Large intestine (tissue), 12 donors: ENCODE results near the gene FARP1. TPM values are rescaled to one million over a fixed set of nuclear protein-coding genes. Genes with fewer than 3 reads are reported as not detected.
A peak's percentile ranks its signal among the peaks of the same experiment; 100 is the strongest.

Source experiments
- DNase-seq, 2 donors: peaks; one replicate each; pipeline versions ENCODE4 v3.0.0 to v3.0.0-alpha.2; 2013
- H3K27ac ChIP-seq: one replicate; pipeline ENCODE4 v1.5.1; 2013; ENCODE audit warnings: low read length
- H3K27me3 ChIP-seq: 2 replicates; pipeline ENCODE4 v1.6.1; 2013; ENCODE audit warnings: low read length; ENCODE audit not compliant: control insufficient read depth, insufficient read depth
- H3K36me3 ChIP-seq: 2 replicates; pipeline ENCODE4 v1.6.1; 2013; ENCODE audit warnings: low read length; ENCODE audit not compliant: control insufficient read depth, insufficient read depth
- H3K4me1 ChIP-seq: one replicate; pipeline ENCODE4 v1.6.1; 2013; ENCODE audit warnings: low read length; ENCODE audit not compliant: control insufficient read depth, insufficient read depth
- H3K4me3 ChIP-seq: one replicate; pipeline ENCODE4 v1.5.1; 2013; ENCODE audit warnings: low read length
- H3K9me3 ChIP-seq: one replicate; pipeline ENCODE4 v1.6.1; 2013; ENCODE audit warnings: mild to moderate bottlenecking, low read depth, low read length, moderate library complexity; ENCODE audit not compliant: control insufficient read depth
- WGBS: methylation state at CpG from one replicate; pipeline ENCODE4 v1.1.5; 2013; ENCODE audit warnings: low lambda C conversion rate; ENCODE audit not compliant: insufficient coverage; 5-methylcytosine and 5-hydroxymethylcytosine counted together
- long read RNA-seq, 11 donors: transcript quantifications; one replicate each; lab custom pipeline, GENCODE V29; 2026
- polyA plus RNA-seq: library from polyadenylated mRNA; unstranded; fragments of 120-200 nt; gene quantifications from one replicate; pipeline ENCODE4 v1.2.1, GENCODE V29; 2013

Gene FARP1, protein sequence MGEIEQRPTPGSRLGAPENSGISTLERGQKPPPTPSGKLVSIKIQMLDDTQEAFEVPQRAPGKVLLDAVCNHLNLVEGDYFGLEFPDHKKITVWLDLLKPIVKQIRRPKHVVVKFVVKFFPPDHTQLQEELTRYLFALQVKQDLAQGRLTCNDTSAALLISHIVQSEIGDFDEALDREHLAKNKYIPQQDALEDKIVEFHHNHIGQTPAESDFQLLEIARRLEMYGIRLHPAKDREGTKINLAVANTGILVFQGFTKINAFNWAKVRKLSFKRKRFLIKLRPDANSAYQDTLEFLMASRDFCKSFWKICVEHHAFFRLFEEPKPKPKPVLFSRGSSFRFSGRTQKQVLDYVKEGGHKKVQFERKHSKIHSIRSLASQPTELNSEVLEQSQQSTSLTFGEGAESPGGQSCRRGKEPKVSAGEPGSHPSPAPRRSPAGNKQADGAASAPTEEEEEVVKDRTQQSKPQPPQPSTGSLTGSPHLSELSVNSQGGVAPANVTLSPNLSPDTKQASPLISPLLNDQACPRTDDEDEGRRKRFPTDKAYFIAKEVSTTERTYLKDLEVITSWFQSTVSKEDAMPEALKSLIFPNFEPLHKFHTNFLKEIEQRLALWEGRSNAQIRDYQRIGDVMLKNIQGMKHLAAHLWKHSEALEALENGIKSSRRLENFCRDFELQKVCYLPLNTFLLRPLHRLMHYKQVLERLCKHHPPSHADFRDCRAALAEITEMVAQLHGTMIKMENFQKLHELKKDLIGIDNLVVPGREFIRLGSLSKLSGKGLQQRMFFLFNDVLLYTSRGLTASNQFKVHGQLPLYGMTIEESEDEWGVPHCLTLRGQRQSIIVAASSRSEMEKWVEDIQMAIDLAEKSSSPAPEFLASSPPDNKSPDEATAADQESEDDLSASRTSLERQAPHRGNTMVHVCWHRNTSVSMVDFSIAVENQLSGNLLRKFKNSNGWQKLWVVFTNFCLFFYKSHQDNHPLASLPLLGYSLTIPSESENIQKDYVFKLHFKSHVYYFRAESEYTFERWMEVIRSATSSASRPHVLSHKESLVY
- polyA plus RNA-seq = 27.6 TPM
- long read RNA-seq, donor 1, full-length matches to known transcripts = 3 of 3 reads
- long read RNA-seq, donor 1, partial matches to known transcripts = 0 of 3 reads
- long read RNA-seq, donor 1, other reads (novel, unspliced or antisense) = 0 of 3 reads
- long read RNA-seq, donor 2, full-length matches to known transcripts = 5 of 5 reads
- long read RNA-seq, donor 2, partial matches to known transcripts = 0 of 5 reads
- long read RNA-seq, donor 2, other reads (novel, unspliced or antisense) = 0 of 5 reads
- long read RNA-seq, donor 3 = 0 reads
- long read RNA-seq, donor 4 = 0 reads
- long read RNA-seq, donor 5 = 0 reads
- long read RNA-seq, donor 6, full-length matches to known transcripts = 1 of 7 reads
- long read RNA-seq, donor 6, partial matches to known transcripts = 6 of 7 reads
- long read RNA-seq, donor 6, other reads (novel, unspliced or antisense) = 0 of 7 reads
- long read RNA-seq, donor 7, full-length matches to known transcripts = 3 of 10 reads
- long read RNA-seq, donor 7, partial matches to known transcripts = 7 of 10 reads
- long read RNA-seq, donor 7, other reads (novel, unspliced or antisense) = 0 of 10 reads
- long read RNA-seq, donor 8, full-length matches to known transcripts = 3 of 10 reads
- long read RNA-seq, donor 8, partial matches to known transcripts = 7 of 10 reads
- long read RNA-seq, donor 8, other reads (novel, unspliced or antisense) = 0 of 10 reads
- long read RNA-seq, donor 9, full-length matches to known transcripts = 3 of 3 reads
- long read RNA-seq, donor 9, partial matches to known transcripts = 0 of 3 reads
- long read RNA-seq, donor 9, other reads (novel, unspliced or antisense) = 0 of 3 reads
- long read RNA-seq, donor 10, full-length matches to known transcripts = 4 of 133 reads
- long read RNA-seq, donor 10, partial matches to known transcripts = 72 of 133 reads
- long read RNA-seq, donor 10, other reads (novel, unspliced or antisense) = 57 of 133 reads
- long read RNA-seq, donor 11, full-length matches to known transcripts = 4 of 59 reads
- long read RNA-seq, donor 11, partial matches to known transcripts = 18 of 59 reads
- long read RNA-seq, donor 11, other reads (novel, unspliced or antisense) = 37 of 59 reads

DNA sequence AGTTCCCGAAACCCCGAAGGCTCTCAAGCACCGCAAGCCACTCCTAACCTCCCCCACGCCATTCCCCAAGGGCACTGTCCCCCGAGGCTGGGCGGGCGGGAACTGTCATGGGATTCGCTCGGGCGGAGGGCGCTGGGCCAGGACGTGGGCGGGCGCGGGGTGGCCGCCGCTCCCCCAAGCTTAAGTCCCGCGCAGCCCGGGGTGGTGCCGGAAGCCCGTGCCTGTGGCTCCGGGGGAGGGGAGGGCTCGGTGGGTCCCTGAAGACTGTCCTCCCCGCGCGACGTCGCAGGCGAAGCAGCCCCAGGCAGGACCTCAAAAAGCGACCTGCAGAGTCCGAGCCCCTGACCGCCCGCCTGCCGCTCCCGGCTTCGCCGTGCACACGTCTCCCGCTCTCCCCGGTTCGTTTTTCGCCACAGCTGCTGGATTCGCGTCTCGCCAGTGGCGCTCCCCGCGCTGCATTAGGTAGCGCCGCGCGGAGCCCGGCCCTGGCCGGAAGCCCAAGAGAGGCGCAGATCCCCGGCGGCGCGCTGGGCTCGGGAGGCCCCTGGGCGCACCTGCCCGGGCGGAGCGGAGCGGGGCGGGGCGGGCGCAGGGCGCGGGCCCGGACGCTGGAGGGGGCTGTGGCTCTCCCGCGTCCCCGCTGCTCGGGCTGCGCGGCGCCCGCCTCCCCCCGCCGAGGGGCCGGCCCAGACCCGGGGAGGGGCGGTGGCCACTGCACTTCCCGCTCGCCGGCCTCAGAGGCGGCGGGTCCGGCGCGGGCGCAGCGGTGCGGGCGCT, at the start of gene FARP1:
FARP1 (plus strand) TSS at position 715 of the 777 bp plus-strand sequence. CDS start 70,149 bp downstream, outside the sequence.
- H3K4me1 ChIP-seq = peaks cover 3% of the 10 kb centered on the region
- no peaks in the 10 kb centered on the region for H3K36me3 ChIP-seq
- no CpG with 5 or more reads among the region's 98 CpGs for WGBS
- H3K9me3 ChIP-seq = no peaks in the 10 kb centered on the region
- peaks cover 22% of the 10 kb centered on the region for H3K27me3 ChIP-seq
- H3K27ac ChIP-seq = peak within 1 kb of the TSS; percentile 61
- DNase-seq = peak; percentile 74 to 88
- H3K4me3 ChIP-seq = peak within 1 kb of the TSS; percentile 73

DNA sequence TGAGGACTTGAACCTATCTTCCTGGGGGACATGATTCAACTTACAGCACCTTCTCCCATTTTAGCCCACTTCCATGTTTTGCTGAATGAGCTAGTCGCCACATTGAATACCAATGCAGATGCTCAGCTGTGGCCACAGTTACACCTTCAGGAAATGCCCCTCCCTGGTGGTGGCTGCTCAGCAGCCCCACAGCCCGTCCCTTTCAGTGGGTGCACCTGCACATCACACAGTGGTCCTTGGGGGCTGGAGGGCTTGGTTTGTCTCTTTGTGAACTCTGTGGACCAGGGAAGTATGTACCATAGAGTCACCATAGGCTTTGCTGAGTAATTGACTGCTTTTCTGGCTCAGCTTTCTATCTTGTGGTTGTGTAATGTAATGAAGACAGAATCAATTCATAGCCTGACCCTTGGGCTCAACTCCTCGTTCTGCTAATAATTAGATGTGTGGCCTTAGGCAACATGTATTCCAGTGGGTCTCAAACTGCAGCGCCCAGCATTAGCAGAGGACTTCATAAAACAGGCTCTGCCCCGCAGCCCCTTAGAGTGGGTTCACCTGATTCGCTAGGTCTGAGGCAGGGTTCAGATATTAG, 48.1 kb upstream of the FARP1 start:
- no peak overlapping the region for H3K4me3 ChIP-seq
- no peaks in the 10 kb centered on the region for H3K27me3 ChIP-seq
- H3K9me3 ChIP-seq = no peaks in the 10 kb centered on the region
- H3K4me1 ChIP-seq = no peaks in the 10 kb centered on the region
- WGBS = no CpG with 5 or more reads among the region's 6 CpGs
- H3K36me3 ChIP-seq = no peaks in the 10 kb centered on the region
- no peak for DNase-seq
- H3K27ac ChIP-seq = no peak overlapping the region

DNA sequence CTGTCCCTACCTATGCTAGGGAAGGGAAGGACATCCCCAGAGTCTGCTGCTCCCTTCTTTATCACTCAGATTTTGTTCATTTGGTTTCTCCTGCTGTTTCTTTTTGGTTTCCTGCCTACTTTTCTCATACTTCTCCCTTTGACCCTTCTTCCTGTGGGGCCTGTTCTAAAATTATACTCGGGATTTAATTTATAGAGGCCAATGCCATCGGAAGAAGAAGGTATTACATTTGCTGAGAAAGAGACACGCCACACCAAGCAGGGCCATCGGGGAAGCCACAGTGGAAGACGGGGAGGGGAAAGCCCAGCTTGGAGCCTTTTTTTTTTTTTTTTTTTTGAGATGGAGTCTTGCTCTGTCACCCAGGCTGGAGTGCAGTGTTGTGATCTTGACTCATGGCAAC, 46.8 kb upstream of the FARP1 start:
- DNase-seq = no peak
- no peaks in the 10 kb centered on the region for H3K27me3 ChIP-seq
- no peak overlapping the region for H3K4me3 ChIP-seq
- H3K4me1 ChIP-seq = no peaks in the 10 kb centered on the region
- WGBS = no CpG with 5 or more reads among the region's 5 CpGs
- no peaks in the 10 kb centered on the region for H3K9me3 ChIP-seq
- no peak overlapping the region for H3K27ac ChIP-seq
- no peaks in the 10 kb centered on the region for H3K36me3 ChIP-seq

DNA sequence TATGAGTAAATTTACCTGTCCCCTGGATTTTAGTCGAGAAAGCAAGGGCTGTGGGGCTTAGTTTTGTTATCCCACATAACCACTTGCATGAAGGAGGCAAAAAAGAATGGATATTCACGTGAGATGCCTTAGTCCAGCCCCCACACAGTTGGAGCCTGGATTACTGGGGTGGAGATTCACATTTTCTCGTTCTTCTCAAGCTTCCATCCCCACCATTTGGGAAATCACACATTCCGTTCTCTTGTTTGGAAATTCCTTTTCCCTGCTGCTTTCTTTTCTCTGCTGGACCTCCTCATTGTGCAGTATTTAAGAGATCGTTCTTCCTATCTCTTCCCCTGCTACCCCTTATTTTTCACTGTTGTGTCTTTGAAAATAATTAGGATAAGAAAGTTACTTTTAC, 45.1 kb upstream of the FARP1 start:
- 100% methylated on average over 1 of the region's 5 CpGs for WGBS
- no peaks in the 10 kb centered on the region for H3K36me3 ChIP-seq

DNA sequence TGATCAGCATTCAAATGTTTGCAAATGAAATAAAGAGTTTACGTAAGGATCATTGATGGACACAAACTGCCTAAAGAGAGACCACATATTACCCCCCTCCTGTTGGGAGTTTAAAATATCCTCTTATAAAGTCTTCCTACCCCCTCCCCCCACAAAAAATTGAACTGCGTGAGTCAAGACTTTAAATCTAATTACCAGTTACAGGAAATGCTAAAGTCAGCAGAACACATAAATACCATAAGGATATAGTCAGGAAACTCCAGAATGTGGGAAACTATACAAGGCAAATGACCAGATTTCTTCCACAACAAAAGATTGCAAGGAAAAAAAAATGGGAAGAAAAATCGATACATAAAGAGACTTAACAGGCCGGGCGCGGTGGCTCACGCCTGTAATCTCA, 44.4 kb upstream of the FARP1 start:
- 80% methylated on average over 1 of the region's 7 CpGs for WGBS
- DNase-seq = no peak

More for the DNA sequence above, 45.1 kb upstream of the FARP1 start:
- no peak for DNase-seq
- H3K27ac ChIP-seq = no peak overlapping the region
- no peak overlapping the region for H3K4me3 ChIP-seq
- H3K9me3 ChIP-seq = no peaks in the 10 kb centered on the region
- H3K27me3 ChIP-seq = no peaks in the 10 kb centered on the region
- no peaks in the 10 kb centered on the region for H3K4me1 ChIP-seq

DNA sequence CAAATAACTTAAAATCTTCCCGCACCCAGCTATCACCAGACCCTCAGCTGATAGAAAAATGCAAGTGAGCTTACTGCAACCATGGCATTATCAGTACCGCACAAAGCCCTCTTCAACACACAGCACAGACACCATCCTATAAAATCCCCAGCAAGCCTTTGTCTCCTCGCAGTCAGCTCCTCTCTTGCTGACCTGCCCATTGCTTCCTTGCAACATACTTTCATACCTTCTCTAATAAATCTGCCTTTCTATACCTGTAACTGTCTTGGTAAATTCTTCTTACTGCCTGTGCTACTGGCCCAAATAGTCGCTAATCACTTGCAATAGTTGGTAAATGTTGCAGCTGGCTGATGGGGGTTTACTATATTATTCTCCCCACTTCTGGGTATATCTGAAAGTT, 43.3 kb upstream of the FARP1 start:
- Histone ChIP-seq H3K4me3 (no peak overlapping the region), H3K36me3 (no peaks in the 10 kb centered on the region), H3K27ac (no peak overlapping the region), H3K9me3 (no peaks in the 10 kb centered on the region), H3K27me3 (no peaks in the 10 kb centered on the region), H3K4me1 (no peaks in the 10 kb centered on the region)
- no peak for DNase-seq
- WGBS = 83% methylated on average over 1 of the region's 4 CpGs

More for the DNA sequence above, 44.4 kb upstream of the FARP1 start:
- Histone ChIP-seq H3K9me3 (no peaks in the 10 kb centered on the region), H3K4me1 (no peaks in the 10 kb centered on the region), H3K36me3 (no peaks in the 10 kb centered on the region), H3K27me3 (no peaks in the 10 kb centered on the region), H3K27ac (no peak overlapping the region), H3K4me3 (no peak overlapping the region)

DNA sequence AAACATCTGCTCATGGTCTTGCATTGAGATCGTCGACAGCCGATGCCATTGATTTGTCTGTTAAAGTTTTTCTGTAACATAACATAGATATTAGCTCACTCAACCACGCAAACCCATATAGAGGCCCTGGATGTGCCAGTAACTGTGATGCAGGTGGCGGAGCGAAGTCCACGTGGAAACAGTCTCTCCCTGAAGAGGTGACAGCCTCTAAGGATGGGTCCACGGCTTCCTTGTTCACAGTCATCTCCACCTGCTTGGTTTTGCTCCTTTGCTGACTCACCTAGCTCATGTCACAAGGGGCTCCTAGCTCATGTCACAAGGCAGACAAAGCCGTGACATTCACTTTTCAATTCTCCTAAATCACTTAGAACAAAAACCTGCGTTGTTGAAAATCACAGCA, 42.4 kb upstream of the FARP1 start:
- H3K4me1 ChIP-seq = no peaks in the 10 kb centered on the region
- WGBS = no CpG with 5 or more reads among the region's 10 CpGs

DNA sequence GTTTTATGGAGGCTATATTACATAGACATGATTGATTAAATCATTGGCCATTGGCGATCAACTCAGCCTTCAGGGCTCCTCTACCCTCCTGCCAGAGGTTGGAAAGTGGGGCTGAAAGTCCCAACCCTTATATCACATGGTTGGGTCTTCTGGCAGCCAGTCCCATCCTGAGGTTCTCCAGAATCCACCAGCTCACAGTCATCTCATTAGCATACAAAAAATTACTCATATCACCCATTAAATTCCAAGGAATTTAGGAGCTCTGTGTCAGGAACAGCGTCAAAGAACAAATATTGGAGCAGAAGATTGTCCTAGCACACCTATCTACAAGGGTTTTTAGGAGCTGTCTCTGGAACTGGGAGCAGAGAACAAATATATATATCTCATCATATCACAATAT, 39.4 kb upstream of the FARP1 start:
- H3K4me1 ChIP-seq = no peaks in the 10 kb centered on the region
- H3K27ac ChIP-seq = no peak overlapping the region
- H3K9me3 ChIP-seq = no peaks in the 10 kb centered on the region
- DNase-seq = no peak
- WGBS = no CpG with 5 or more reads among the region's 2 CpGs
- H3K27me3 ChIP-seq = no peaks in the 10 kb centered on the region
- no peaks in the 10 kb centered on the region for H3K36me3 ChIP-seq
- H3K4me3 ChIP-seq = no peak overlapping the region

More for the DNA sequence above, 42.4 kb upstream of the FARP1 start:
- Histone ChIP-seq H3K27ac (no peak overlapping the region), H3K36me3 (no peaks in the 10 kb centered on the region), H3K27me3 (no peaks in the 10 kb centered on the region), H3K4me3 (no peak overlapping the region), H3K9me3 (no peaks in the 10 kb centered on the region)
- DNase-seq = peak; percentile 36 to 81
